H54 (cell line): ENCODE data around the gene GUCA2A.

Source experiments
- DNase-seq: peaks from one replicate; pipeline ENCODE4 v3.0.0; 2011; ENCODE audit warnings: low spot score, mixed read lengths; ENCODE audit not compliant: insufficient read length
- FAIRE-seq: peaks from 3 replicates; lab custom pipeline; 2011; peaks lifted over from hg19 to GRCh38; lab: Jason Lieb, UNC
- POLR2A ChIP-seq: IDR thresholded peaks from 2 replicates; pipeline ENCODE4 v1.6.1; 2011; ENCODE audit warnings: low read depth, mild to moderate bottlenecking, low read length

Gene GUCA2A

GRCh38 chr1:42172381-42173133, 8.0 kb upstream of the GUCA2A start:
- TF ChIP-seq POLR2A: no peak
- DNase-seq (no peak), FAIRE-seq (no peak)

- TF ChIP-seq POLR2A: no peak
- FAIRE-seq (no peak), DNase-seq (no peak)
These were observed 7.2 kb upstream of the GUCA2A start for GRCh38 chr1:42171679-42172266.

- no peak for TF ChIP-seq POLR2A
These were observed 6.5 kb upstream of the GUCA2A start for GRCh38 chr1:42170779-42171621.

GRCh38 chr1:42168763-42169162, 4.2 kb upstream of the GUCA2A start:
- DNase-seq: no peak
- FAIRE-seq: no peak
- TF ChIP-seq POLR2A: no peak

More at GRCh38 chr1:42170779-42171621, 6.5 kb upstream of the GUCA2A start:
- FAIRE-seq (no peak), DNase-seq (no peak)

GRCh38 chr1:42168391-42168670, 3.8 kb upstream of the GUCA2A start:
- FAIRE-seq (no peak), DNase-seq (no peak)
- TF ChIP-seq POLR2A: no peak

GRCh38 chr1:42167611-42168390, 3.3 kb upstream of the GUCA2A start:
- FAIRE-seq (no peak), DNase-seq (no peak)
- no peak for TF ChIP-seq POLR2A

GRCh38 chr1:42165511-42166210, 1.1 kb upstream of the GUCA2A start:
- TF ChIP-seq POLR2A: no peak
- FAIRE-seq (no peak), DNase-seq (peak; percentile 86)

- TF ChIP-seq POLR2A: no peak
- no peak for DNase-seq
- FAIRE-seq: no peak
These were observed 725 bp downstream of the GUCA2A start for GRCh38 chr1:42163536-42164503.

GRCh38 chr1:42163114-42163513, 1.4 kb downstream of the GUCA2A start:
- FAIRE-seq: no peak
- DNase-seq: no peak
- TF ChIP-seq POLR2A: no peak

GRCh38 chr1:42162181-42162580, 2.4 kb downstream of the GUCA2A start:
- no peak for FAIRE-seq
- TF ChIP-seq POLR2A: no peak
- DNase-seq: no peak

GRCh38 chr1:42158189-42158588, 6.4 kb downstream of the GUCA2A start:
- FAIRE-seq (no peak), DNase-seq (no peak)

GRCh38 chr1:42157667-42158066, 6.9 kb downstream of the GUCA2A start:
- no peak for TF ChIP-seq POLR2A
- no peak for FAIRE-seq
- DNase-seq: no peak

More at GRCh38 chr1:42158189-42158588, 6.4 kb downstream of the GUCA2A start:
- no peak for TF ChIP-seq POLR2A

- TF ChIP-seq POLR2A: no peak
- DNase-seq (no peak), FAIRE-seq (no peak)
These were observed 9.2 kb downstream of the GUCA2A start for GRCh38 chr1:42155362-42155761.
